Keratinocyte (primary cell): Measurements from ENCODE around the gene UVSSA. TPM values are rescaled to one million over a fixed set of nuclear protein-coding genes. Genes with fewer than 3 reads are reported as not detected.

Experiments
- DNase-seq: peaks from one replicate; pipeline ENCODE4 v3.0.0-alpha.2; 2011; ENCODE audit warnings: low read depth, missing footprints, low spot score
- FAIRE-seq: peaks from 2 replicates; lab custom pipeline; 2011; peaks lifted over from hg19 to GRCh38; lab: Jason Lieb, UNC
- H2AFZ ChIP-seq: 2 replicates; pipeline ENCODE4 v1.6.0; 2012; ENCODE audit warnings: low read length, control low read depth, inconsistent platforms; ENCODE audit not compliant: control insufficient read depth
- H3K27ac ChIP-seq: 2 replicates; pipeline ENCODE4 v1.5.1; 2011; ENCODE audit warnings: low read length; ENCODE audit not compliant: control insufficient read depth, insufficient read depth
- H3K27me3 ChIP-seq: 3 replicates; pipeline ENCODE4 v1.6.0; 2011; ENCODE audit warnings: low read length; ENCODE audit not compliant: control insufficient read depth, insufficient read depth; ENCODE audit errors: extremely low read depth
- H3K36me3 ChIP-seq, 2 experiments: 2 replicates in 1 of 2; 3 replicates in 1 of 2; pipeline ENCODE4 v1.5.1; 2011; ENCODE audit warnings: low read length in 2 of 2, mild to moderate bottlenecking in 1 of 2; ENCODE audit not compliant: control insufficient read depth in 2 of 2, insufficient read depth in 2 of 2; ENCODE audit errors: extremely low read depth in 1 of 2
- H3K4me1 ChIP-seq: 3 replicates; pipeline ENCODE4 v1.5.1; 2011; ENCODE audit warnings: low read length; ENCODE audit not compliant: control insufficient read depth, insufficient read depth; ENCODE audit errors: extremely low read depth
- H3K4me2 ChIP-seq: 3 replicates; pipeline ENCODE4 v1.6.0; 2011; ENCODE audit warnings: low read depth, low read length; ENCODE audit not compliant: control insufficient read depth, insufficient read depth; ENCODE audit errors: extremely low read depth
- H3K4me3 ChIP-seq, 3 experiments: fragments of 200-600 bp in 1 of 3; sonication (generic) in 1 of 3; 2 replicates in 2 of 3; 3 replicates in 1 of 3; pipeline ENCODE4 v1.5.1; 2011 to 2016; ENCODE audit warnings: low read length in 3 of 3, mild to moderate bottlenecking in 3 of 3, control low read depth in 2 of 3, inconsistent platforms in 1 of 3, low read depth in 1 of 3, mixed read lengths in 1 of 3, mixed run types in 1 of 3, moderate library complexity in 1 of 3; ENCODE audit not compliant: control insufficient read depth in 2 of 3, insufficient read depth in 2 of 3; ENCODE audit errors: extremely low read depth in 1 of 3
- H3K79me2 ChIP-seq: 2 replicates; pipeline ENCODE4 v1.6.0; 2012; ENCODE audit warnings: low read length; ENCODE audit not compliant: control insufficient read depth, insufficient read depth
- H3K9ac ChIP-seq: 3 replicates; pipeline ENCODE4 v1.6.0; 2011; ENCODE audit warnings: low read length; ENCODE audit not compliant: control insufficient read depth, insufficient read depth; ENCODE audit errors: extremely low read depth
- H3K9me1 ChIP-seq: 3 replicates; pipeline ENCODE4 v1.6.0; 2011; ENCODE audit warnings: low read length; ENCODE audit not compliant: control insufficient read depth, insufficient read depth; ENCODE audit errors: extremely low read depth
- H3K9me3 ChIP-seq: 2 replicates; pipeline ENCODE4 v1.5.1; 2012; ENCODE audit warnings: low read depth, low read length; ENCODE audit not compliant: control insufficient read depth
- H4K20me1 ChIP-seq: 3 replicates; pipeline ENCODE4 v1.6.0; 2011; ENCODE audit warnings: low read length; ENCODE audit not compliant: control insufficient read depth, insufficient read depth; ENCODE audit errors: extremely low read depth
- EZH2 ChIP-seq: IDR thresholded peaks from one replicate; pipeline ENCODE4 v1.6.1; 2012; ENCODE audit warnings: inconsistent platforms, mild to moderate bottlenecking, low read length, moderate library complexity
- dilution Hi-C: fragments of 300-500 bp; cut with MboI; formaldehyde crosslinking; loops from one replicate; pipeline ENCODE4 v1.7.0; 2020; ENCODE audit warnings: low sequenced_read_pairs; ENCODE audit not compliant: extremely low pct_ligation_motif_present
- polyA plus RNA-seq, 5 experiments: library from polyadenylated mRNA; depleted of rRNA in 3 of 5; stranded (reverse) in 3 of 5; stranded (forward) in 1 of 5; unstranded in 1 of 5; fragments of >200 nt; gene quantifications; 1 replicate in 1 of 5; 2 replicates in 3 of 5; 3 replicates in 1 of 5; pipeline versions ENCODE4 v1.2.1 to v1.2.3, GENCODE V29; 2011 to 2012; ENCODE audit warnings: missing spikeins in 2 of 5, low read depth in 1 of 5, low replicate concordance in 1 of 5
- TF ChIP-seq, protein P1 (sequence below), 3 experiments: IDR thresholded peaks in 1 of 3; conservative IDR thresholded peaks in 1 of 3; optimal IDR thresholded peaks in 1 of 3; 2 replicates in 2 of 3; 3 replicates in 1 of 3; pipeline versions ENCODE3 to v1.5.1; 2011; ENCODE audit warnings: low read length in 3 of 3, mild to moderate bottlenecking in 3 of 3, moderate library complexity in 2 of 3, control low read depth in 1 of 3, inconsistent platforms in 1 of 3; ENCODE audit not compliant: insufficient read depth in 2 of 3; ENCODE audit errors: extremely low read depth in 1 of 3

Gene UVSSA
- polyA plus RNA-seq, 1 donor (not counting 4 experiments of a cell fraction or from before 2014, with no cell fraction given), result 4.7 TPM

DNA sequence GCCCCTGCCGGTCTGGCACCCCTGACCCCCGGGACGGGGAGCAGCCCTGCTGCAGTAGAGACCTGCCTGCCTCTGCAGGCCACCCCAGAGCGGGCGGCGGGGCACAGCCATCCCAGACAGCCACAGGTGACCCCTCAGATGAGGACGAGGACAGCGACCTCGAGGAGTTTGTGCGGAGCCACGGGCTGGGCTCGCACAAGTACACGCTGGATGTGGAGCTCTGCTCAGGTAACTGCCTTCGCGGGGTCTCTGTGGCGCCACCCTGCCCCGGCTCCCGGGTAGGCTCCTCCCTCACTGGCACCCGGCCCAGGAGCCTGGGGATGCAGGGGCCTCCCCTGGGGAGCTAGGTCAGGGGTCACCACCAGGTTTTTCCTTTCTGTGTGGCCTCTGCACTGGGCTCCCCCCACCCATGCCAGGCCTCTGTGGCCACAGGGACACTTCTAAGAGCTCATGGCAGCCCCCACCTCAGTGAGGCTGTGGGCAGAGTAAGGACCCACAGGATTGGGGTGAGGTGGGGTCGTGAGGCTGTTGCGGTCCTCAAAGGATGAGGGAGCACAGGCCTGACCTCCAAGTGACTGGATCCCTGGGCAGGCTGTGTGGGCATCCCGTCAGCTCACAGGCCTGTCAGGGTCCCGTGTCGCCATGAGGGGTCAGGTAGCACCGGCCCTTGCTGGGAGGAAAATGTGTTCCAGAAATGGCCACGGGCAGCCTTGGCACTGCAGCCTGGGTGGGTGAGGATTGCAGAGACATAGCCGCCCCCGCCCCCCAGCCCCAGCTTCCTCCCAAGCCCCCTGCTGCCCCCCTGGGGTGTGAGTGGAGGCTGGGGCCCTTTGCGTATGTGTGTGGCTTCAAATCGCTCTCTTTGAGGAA lies 6.4 kb downstream of the UVSSA start:
- FAIRE-seq, result no peak
- H3K4me3 ChIP-seq, result no peak overlapping the region
- no peaks in the 10 kb centered on the region for H3K9me3 ChIP-seq
- H3K27me3 ChIP-seq, result no peaks in the 10 kb centered on the region
- H2AFZ ChIP-seq, result no peak overlapping the region
- peaks cover 22 to 40% of the 10 kb centered on the region in 2 experiments for H3K36me3 ChIP-seq
- H3K4me1 ChIP-seq, result peaks cover 6% of the 10 kb centered on the region
- dilution Hi-C loops, result no loop called here
- H3K4me2 ChIP-seq, result no peak overlapping the region
- no peak overlapping the region for H3K9ac ChIP-seq
- H4K20me1 ChIP-seq, result no peaks in the 10 kb centered on the region
- TF ChIP-seq, protein P1, sequence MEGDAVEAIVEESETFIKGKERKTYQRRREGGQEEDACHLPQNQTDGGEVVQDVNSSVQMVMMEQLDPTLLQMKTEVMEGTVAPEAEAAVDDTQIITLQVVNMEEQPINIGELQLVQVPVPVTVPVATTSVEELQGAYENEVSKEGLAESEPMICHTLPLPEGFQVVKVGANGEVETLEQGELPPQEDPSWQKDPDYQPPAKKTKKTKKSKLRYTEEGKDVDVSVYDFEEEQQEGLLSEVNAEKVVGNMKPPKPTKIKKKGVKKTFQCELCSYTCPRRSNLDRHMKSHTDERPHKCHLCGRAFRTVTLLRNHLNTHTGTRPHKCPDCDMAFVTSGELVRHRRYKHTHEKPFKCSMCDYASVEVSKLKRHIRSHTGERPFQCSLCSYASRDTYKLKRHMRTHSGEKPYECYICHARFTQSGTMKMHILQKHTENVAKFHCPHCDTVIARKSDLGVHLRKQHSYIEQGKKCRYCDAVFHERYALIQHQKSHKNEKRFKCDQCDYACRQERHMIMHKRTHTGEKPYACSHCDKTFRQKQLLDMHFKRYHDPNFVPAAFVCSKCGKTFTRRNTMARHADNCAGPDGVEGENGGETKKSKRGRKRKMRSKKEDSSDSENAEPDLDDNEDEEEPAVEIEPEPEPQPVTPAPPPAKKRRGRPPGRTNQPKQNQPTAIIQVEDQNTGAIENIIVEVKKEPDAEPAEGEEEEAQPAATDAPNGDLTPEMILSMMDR (optimal IDR thresholded peaks at IDR 0.05 in 1 of 3, IDR thresholded peaks at IDR 0.05 in 1 of 3, conservative IDR thresholded peaks at IDR 0.05 in 1 of 3; ENCODE audit: extremely low read depth in 1 of 3, insufficient read depth in 2 of 3, low read length in 3 of 3), result no peak
- TF ChIP-seq EZH2, result no peak
- H3K27ac ChIP-seq, result no peak overlapping the region
- H3K9me1 ChIP-seq, result no peaks in the 10 kb centered on the region
- no peak for DNase-seq
- peaks cover 18% of the 10 kb centered on the region for H3K79me2 ChIP-seq

DNA sequence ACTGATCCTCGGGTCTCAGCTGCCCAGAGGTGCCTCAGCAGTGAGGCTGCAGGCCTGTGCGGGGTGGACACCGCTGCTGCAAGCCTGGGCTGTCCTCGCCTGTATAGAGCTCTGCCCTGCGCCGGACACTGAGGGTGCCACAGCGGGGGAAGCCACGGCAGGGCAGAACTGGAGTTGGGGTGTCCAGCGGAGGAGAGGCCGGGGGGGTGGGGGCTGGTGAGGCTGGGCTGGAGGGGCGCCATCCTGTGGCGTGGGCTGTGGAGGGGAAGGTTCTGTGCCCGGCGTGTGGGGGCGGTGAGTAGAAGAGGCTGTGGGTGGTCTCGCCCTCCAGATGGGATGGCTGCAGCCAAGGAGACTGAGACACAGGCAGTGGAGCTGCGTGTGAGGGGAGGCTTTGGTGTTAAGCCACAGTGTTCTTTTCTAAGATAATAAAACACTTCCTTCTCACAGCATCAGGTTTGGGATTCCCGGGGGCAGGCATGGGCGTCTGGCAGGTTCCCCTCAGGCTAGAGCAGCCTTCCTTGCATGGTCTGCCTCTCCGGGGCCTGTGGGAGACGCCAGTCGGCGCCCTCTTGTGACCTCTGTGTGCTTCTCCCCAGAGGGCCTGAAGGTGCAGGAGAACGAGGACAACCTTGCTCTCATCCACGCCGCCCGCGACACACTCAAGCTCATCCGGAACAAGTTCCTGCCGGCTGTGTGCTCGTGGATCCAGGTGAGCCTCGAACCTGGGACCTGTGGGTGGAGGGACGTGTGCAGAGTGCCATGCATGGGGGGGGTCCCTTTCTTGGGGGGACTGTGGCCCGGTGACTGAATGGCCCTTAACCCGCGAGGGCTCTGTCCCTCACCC lies 7.4 kb downstream of the UVSSA start:
- dilution Hi-C loops, result no loop called here
- no peak overlapping the region for H3K9ac ChIP-seq
- no peak for TF ChIP-seq EZH2
- TF ChIP-seq, protein P1 (optimal IDR thresholded peaks at IDR 0.05 in 1 of 3, IDR thresholded peaks at IDR 0.05 in 1 of 3, conservative IDR thresholded peaks at IDR 0.05 in 1 of 3; ENCODE audit: extremely low read depth in 1 of 3, insufficient read depth in 2 of 3, low read length in 3 of 3), result no peak
- peaks cover 10% of the 10 kb centered on the region for H3K79me2 ChIP-seq
- no peaks in the 10 kb centered on the region for H3K27me3 ChIP-seq
- H3K27ac ChIP-seq, result no peak overlapping the region
- no peaks in the 10 kb centered on the region for H3K9me1 ChIP-seq
- H3K4me1 ChIP-seq, result peaks cover 2% of the 10 kb centered on the region
- no peaks in the 10 kb centered on the region for H3K9me3 ChIP-seq
- no peak overlapping the region for H2AFZ ChIP-seq
- peaks cover 22 to 39% of the 10 kb centered on the region in 2 experiments for H3K36me3 ChIP-seq
- no peak overlapping the region for H3K4me2 ChIP-seq
- no peak overlapping the region for H3K4me3 ChIP-seq
- FAIRE-seq (no peak), DNase-seq (no peak)
- no peaks in the 10 kb centered on the region for H4K20me1 ChIP-seq
